HG03432 (cell line): Measurements from ENCODE around the gene B3GALT5.

ENCODE experiments used
- ATAC-seq: cut with Tn5 transposase; IDR thresholded peaks from one replicate; pipeline ENCODE4 v1.9.1; 2021; ENCODE audit warnings: mild to moderate bottlenecking, moderate library complexity; ENCODE audit not compliant: unreplicated experiment

B3GALT5 gene

GRCh38 chr21:39602793-39603192, 9.9 kb upstream of the B3GALT5 start:
- ATAC-seq: no peak

DNA sequence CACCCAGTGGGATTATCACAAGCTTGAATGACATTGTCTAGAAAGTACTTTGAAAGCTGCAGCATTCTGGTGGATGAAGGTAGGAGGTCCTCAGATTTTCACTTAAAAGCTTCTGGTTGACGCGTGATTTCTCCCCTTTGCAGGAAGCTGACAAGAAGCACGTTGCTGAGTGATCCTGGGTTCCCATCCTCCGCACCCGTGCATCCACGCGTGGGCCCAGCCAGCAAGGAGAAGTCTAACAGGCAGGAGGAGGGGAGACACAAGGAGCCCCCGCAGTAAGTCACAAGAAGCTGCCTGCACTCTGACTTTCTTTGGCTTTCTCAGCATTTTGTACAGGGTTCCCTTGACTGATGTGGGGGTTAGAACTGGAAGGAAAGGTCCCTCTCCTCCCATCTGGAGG, 7.8 kb upstream of the B3GALT5 start:
- ATAC-seq: no peak

- no peak for ATAC-seq
Observed at GRCh38 chr21:39610703-39611102, 2.0 kb upstream of the B3GALT5 start.

- no peak for ATAC-seq
Observed at GRCh38 chr21:39611551-39612190, 1.1 kb upstream of the B3GALT5 start.

DNA sequence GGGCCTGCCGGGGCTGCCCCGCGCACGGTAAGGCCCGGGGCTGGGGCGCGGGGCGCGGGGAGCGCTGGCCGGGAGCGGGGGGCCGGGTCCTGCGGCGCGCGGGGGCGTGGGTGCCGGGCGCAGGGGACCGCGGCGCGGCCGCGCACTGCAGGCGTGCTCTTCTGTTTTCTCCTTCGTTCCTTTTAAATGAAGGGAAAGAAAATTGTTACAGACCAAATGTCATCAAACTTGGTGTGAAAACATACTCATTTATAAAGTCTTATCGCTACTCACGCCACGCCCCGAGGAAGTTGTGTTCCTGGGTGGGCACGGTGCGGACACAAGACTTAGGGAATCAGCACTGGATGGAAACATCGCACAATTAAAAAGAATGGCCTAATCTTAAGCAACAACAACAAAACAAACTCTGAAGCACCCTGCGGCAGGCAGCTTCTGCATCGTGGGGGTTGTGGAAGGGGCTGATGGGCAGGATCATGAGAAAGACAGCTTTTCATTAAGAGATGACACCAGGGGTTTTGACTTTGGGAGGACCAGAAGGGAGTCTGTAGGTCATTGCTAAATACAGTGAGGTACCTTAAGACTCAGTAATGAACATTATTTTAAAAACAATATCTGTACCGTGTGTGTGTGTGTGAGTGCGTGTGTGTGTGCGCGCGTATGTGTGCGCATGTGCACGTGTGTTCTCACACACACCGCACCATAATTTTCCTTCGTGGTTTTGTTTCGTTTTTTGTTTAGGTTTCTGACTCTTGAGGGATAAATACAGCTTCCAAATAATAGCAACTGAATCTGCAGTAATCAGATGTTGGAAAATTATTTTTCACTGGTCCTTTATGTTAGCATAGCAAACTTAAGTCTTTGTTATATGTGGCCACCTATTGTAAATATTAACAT, 548 bp downstream of the B3GALT5 start:
- no peak for ATAC-seq

- no peak for ATAC-seq
Observed at GRCh38 chr21:39616211-39616772, 3.6 kb downstream of the B3GALT5 start.

DNA sequence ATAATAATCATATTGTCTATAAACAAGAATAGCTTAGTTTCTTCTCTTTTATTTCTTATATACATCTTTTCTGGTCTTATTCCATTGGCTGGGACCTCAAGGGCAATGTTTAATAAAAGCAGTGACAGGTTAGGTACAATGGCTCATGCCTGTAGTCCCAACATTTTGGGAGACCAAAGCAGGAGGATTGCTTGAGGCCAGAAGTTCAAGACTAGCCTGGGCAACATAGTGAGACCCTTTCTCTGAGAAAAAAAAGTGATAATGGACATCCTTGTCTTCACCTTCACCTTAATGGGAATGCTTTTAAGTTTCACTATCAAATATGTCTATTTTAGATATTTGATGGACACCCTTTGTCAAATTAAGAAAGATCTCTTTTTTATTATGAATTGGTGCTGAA, 8.1 kb downstream of the B3GALT5 start:
- no peak for ATAC-seq

DNA sequence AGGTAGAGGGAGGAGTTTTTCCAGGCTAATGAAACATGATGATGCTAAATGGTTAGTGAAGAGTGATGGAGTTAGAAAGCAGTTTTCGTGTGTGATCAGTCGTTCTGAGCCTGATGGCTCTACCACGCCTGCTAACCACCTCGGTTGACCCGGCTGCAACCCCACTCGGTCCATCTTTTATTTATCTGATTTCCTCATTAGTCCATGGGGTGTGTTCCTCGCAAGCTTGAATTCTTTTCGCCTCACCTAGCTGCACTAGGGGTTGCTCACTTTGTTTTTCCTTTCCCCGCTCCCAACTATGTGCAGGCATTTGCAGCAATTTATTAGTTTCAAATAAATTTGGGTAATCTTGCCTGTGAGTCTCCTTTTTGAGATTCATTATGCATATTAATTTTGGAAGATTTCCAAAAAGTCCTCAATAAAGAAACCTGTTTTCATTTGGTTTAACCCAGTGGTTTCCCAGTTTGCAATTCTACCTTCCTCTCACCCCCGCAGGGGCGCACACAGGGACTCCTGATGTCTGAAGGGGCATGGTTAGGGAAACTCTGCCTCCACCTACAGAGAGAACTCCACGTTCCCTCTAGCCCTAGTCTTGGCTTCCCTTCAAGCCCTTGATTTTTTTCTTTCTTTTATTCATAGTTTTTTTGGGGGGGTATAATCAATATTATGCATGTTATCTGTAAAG, 12.6 kb downstream of the B3GALT5 start:
- ATAC-seq: no peak

- ATAC-seq: no peak
Observed at GRCh38 chr21:39628385-39628784, 15.6 kb downstream of the B3GALT5 start.

- no peak for ATAC-seq
Observed at GRCh38 chr21:39630191-39630591, 17.5 kb downstream of the B3GALT5 start.

- no peak for ATAC-seq
Observed at GRCh38 chr21:39630827-39631226, 18.1 kb downstream of the B3GALT5 start.

- no peak for ATAC-seq
Observed at GRCh38 chr21:39631842-39632562, 19.3 kb downstream of the B3GALT5 start.

DNA sequence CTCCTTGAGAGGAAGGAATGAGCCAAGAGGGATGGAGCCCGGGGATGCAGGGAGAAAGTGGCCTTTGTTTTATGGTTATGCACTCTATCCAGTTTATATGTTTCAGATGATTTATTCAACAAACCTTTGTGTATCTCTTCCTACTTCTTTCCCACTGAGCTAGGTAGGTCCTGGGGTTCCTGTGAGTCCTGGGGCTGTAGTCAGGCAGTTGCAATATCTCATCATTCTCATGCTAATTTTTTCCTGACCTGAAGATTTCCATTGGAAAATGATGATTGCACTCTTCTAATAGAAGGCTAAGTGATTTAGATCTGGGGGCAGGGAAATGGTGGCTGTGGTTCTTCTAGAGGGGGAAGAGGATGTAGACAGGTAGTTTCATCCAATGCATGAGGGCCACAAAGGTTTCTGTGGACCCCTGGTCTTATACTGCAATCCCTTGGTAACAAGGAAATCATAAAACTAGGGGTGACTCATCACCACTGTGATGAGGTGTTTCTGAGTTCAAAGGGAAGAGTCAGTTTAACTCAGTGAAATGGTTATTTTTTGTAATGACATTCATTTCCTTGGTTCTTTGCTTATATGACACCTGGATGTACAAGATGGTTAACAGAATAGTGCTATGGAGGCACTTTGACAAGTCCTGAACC, 20.2 kb downstream of the B3GALT5 start:
- no peak for ATAC-seq

GRCh38 chr21:39633770-39634181, 21.0 kb downstream of the B3GALT5 start:
- no peak for ATAC-seq

GRCh38 chr21:39634507-39634906, 21.8 kb downstream of the B3GALT5 start:
- no peak for ATAC-seq

DNA sequence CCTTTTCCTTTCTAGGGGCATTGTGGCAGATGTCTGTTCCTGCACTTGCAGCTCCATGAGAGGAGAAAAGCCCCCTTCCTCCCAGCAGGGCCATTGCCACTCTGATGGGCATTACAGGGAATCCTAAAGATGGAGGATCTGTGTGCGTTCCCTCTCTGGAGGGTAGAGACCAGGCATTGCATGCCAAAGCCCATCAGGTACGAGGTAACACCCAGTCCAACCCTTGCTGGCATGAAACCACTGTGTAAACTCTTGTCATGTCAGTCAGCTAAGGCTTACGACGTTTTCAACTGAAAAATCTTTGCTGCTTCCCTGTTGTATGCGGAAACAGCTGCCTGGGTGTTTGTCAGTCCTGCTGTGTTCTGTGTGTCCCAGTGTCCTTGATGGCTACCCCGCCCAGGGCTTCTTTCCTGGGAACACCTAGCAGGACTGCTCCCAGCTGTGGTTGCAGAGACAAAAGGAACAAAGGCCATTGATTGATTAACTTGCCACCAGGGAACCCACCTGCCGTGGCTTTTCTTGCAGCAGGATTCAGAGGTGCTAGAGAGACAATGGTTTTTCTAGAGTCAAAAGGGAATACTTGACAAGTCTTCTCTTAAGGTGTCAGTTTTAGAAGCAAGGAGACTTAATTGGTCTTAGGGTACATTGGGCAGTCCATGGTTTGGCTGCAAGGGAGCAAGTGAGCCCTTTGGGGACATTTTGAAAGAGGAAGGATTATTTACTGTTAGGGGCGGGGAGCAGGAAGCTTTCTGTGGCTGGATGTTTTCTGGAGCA, 24.6 kb downstream of the B3GALT5 start:
- ATAC-seq: no peak

- no peak for ATAC-seq
Observed at GRCh38 chr21:39637971-39638240, 25.2 kb downstream of the B3GALT5 start.

DNA sequence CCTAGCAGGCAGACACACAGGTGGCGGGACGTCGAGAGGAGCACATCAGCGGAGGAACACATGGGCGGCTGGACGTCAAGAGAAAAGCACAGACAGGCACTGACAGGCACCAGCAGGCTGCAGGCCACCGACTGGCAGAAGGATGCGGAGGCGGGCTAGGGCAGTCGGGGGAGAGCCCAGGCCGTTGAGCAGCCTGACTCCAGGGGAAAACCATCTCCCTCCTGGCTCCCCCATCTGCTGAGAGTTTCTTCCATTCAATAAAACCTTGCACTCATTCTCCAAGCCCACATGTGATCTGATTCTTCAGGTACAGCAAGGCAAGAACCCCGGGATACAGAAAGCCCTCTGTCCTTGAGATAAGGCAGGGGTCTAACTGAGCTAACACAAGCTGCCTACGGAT, 25.5 kb downstream of the B3GALT5 start:
- ATAC-seq: no peak

DNA sequence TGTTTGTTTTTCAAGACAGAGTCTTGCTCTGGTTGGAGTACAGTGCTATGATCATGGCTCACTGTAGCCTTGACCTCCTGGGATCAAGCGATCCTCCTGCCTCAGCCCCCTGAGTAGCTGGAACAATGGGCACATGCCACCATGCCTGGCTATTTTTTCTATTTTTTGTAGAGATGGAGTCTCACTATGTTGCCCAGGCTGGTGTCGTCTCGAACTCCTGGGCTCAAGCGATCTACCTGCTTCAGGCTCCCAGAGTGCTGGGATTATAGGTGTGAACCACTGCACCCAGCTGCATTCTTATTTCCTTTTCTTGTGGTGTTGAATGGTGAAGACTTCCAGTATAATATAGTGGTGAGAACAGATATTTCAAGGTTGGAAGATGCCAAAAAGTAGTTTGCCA, 28.0 kb downstream of the B3GALT5 start:
- ATAC-seq: no peak
